Tibial artery (tissue), 4 donors: ENCODE results near the gene SOCS7.

Experiments used
- DNase-seq, 2 donors: peaks; one replicate each; pipeline ENCODE4 v3.0.0-alpha.2; 2019
- H3K27ac ChIP-seq, 2 donors: fragments of 200-600 bp; sonication (generic) in 1 of 2; 1 replicate in 1 of 2; 2 replicates in 1 of 2; pipeline ENCODE4 v1.5.1; 2018 to 2019; ENCODE audit warnings: mild to moderate bottlenecking in 1 of 2
- H3K27me3 ChIP-seq, 2 donors: fragments of 200-600 bp; sonication (generic) in 1 of 2; one replicate each; pipeline versions ENCODE4 v1.5.1 to v1.6.0; 2016 to 2019
- H3K36me3 ChIP-seq, 3 donors: fragments of 200-600 bp; sonication (generic) in 2 of 3; one replicate each; pipeline ENCODE4 v1.5.1; 2016 to 2019; ENCODE audit warnings: mild to moderate bottlenecking in 2 of 3
- H3K4me1 ChIP-seq, 4 donors: fragments of 200-600 bp; sonication (generic) in 2 of 4; 1 replicate in 3 of 4; 2 replicates in 1 of 4; pipeline ENCODE4 v1.5.1; 2016 to 2019
- H3K4me3 ChIP-seq, 2 donors: fragments of 200-600 bp; sonication (generic) in 1 of 2; 1 replicate in 1 of 2; 2 replicates in 1 of 2; pipeline ENCODE4 v1.5.1; 2018 to 2019; ENCODE audit warnings: mild to moderate bottlenecking in 2 of 2
- H3K9me3 ChIP-seq, 3 donors: fragments of 200-600 bp; sonication (generic) in 1 of 3; one replicate each; pipeline ENCODE4 v1.5.1; 2016 to 2019
- CTCF ChIP-seq, 2 experiments: fragments of 200-600 bp in 1 of 2; fragments of 450-650 bp in 1 of 2; IDR thresholded peaks; one replicate each; pipeline ENCODE4 v1.5.1; 2017 to 2019; ENCODE audit warnings: antibody characterized with exemption in 2 of 2, mild to moderate bottlenecking in 1 of 2, moderate library complexity in 1 of 2
- intact Hi-C: fragments of 100-400 bp; cut with DNase I; formaldehyde crosslinking; loops from one replicate; pipeline ENCODE4 v1.15.0; 2023; ENCODE audit warnings: low total_unique reads

Gene SOCS7

DNA sequence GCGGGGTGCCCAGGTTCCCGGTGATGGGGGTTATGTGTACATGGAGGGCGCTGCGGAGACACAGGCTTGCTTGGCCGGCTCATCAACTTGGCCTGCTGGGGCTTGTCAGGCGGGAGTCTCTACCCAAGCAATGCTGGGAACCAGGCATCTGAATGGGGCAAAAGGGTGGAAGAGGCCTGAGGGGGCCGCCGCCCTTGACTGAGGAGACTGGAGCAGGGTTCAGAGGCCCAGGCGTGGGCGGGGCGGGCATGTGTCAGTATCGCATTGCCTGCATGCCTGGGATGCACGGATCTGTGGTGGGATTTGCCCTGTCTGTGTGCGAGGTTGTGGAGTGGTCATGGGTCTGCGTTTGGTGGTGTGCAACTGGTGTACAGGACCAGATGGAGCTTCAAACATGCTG, 97.7 kb downstream of the SOCS7 start:
- H3K27me3 ChIP-seq: no peaks in the 10 kb centered on the region
- no peak overlapping the region for H3K27ac ChIP-seq

GRCh38 chr17:38450557-38451029, 98.9 kb downstream of the SOCS7 start:
- TF ChIP-seq CTCF (IDR thresholded peaks at IDR 0.05): no peak
- no peaks in the 10 kb centered on the region for H3K27me3 ChIP-seq
- no peak for DNase-seq
- intact Hi-C loops: no loop called here
- H3K4me1 ChIP-seq: peaks cover 0 to 77% (median 53%) of the 10 kb centered on the region in 4 donors
- no peaks in the 10 kb centered on the region for H3K36me3 ChIP-seq
- peak overlapping the region; percentile 73 to 84 for H3K27ac ChIP-seq
- H3K4me3 ChIP-seq: no peak overlapping the region
- no peaks in the 10 kb centered on the region for H3K9me3 ChIP-seq

More for the DNA sequence above, 97.7 kb downstream of the SOCS7 start:
- no peaks in the 10 kb centered on the region for H3K9me3 ChIP-seq
- H3K36me3 ChIP-seq: no peaks in the 10 kb centered on the region
- no peak overlapping the region for H3K4me3 ChIP-seq
- no peak for TF ChIP-seq CTCF (IDR thresholded peaks at IDR 0.05)
- no peak for DNase-seq
- intact Hi-C loops: no loop called here
- H3K4me1 ChIP-seq: peaks cover 0 to 71% (median 45%) of the 10 kb centered on the region in 4 donors

DNA sequence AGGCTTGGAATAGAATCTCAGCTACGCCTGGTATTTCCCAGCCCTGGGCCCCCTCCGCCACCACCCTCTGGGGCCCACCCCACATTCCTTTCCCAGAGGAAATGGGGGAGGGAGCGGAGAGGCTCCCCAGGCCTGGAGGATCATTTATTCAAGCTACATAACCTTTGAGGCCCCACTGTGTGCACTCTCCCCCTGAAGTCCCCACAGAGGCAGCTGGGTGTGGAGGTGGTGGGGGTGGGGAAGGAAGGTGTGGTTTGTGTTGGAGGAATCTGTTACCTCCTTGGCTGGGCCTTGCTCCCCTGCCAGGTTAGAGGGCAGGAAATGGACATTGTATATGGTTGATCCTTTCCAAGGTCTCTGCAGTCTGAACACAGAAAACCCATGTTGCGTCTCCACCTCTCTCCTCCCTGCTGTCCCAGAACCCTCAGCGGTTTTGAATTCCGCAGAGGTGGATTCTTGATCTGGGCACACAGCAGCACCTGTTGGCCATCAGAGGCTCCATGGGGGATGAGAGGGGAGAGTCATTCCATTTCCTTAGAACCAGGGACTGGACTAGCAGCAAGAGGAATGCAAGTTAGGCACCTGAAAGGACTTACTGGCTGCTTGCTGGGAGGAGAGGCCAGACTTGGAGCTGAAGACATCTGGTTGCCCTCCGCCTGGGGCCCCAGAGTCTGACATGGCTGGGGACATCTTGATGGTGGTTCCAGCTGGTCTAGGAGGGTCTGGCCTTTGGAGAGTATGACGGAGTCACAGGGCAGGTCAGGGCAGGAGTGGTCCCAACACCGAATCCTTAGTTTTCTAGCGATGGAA, 99.6 kb downstream of the SOCS7 start:
- no peak for DNase-seq
- no peak overlapping the region for H3K4me3 ChIP-seq
- no peak for TF ChIP-seq CTCF (IDR thresholded peaks at IDR 0.05)

GRCh38 chr17:38451840-38452529, 100.3 kb downstream of the SOCS7 start:
- H3K4me1 ChIP-seq: peaks cover 0 to 91% (median 63%) of the 10 kb centered on the region in 4 donors
- no peak for DNase-seq
- intact Hi-C loops: no loop called here
- H3K27ac ChIP-seq: peak overlapping the region; percentile 73 to 84
- H3K27me3 ChIP-seq: no peaks in the 10 kb centered on the region
- H3K36me3 ChIP-seq: no peaks in the 10 kb centered on the region
- no peak overlapping the region for H3K4me3 ChIP-seq
- H3K9me3 ChIP-seq: no peaks in the 10 kb centered on the region
- no peak for TF ChIP-seq CTCF (IDR thresholded peaks at IDR 0.05)

More for the DNA sequence above, 99.6 kb downstream of the SOCS7 start:
- Histone ChIP-seq H3K9me3 (no peaks in the 10 kb centered on the region), H3K27me3 (no peaks in the 10 kb centered on the region), H3K27ac (peak overlapping the region; percentile 73 to 84), H3K4me1 (peaks cover 0 to 83% (median 59%) of the 10 kb centered on the region in 4 donors), H3K36me3 (no peaks in the 10 kb centered on the region)
- intact Hi-C loops: no loop called here

- peaks cover 0 to 88% (median 63%) of the 10 kb centered on the region in 4 donors for H3K4me1 ChIP-seq
- TF ChIP-seq CTCF (IDR thresholded peaks at IDR 0.05): no peak
- intact Hi-C loops: no loop called here
- H3K9me3 ChIP-seq: no peaks in the 10 kb centered on the region
- H3K27me3 ChIP-seq: no peaks in the 10 kb centered on the region
- H3K36me3 ChIP-seq: no peaks in the 10 kb centered on the region
- peak overlapping the region; percentile 73 to 84 for H3K27ac ChIP-seq
- H3K4me3 ChIP-seq: no peak overlapping the region
- no peak for DNase-seq
These were observed 101.1 kb downstream of the SOCS7 start for GRCh38 chr17:38452719-38453118.
